Measurements from ENCODE around the gene HERC2. TPM values are rescaled to one million over a fixed set of nuclear protein-coding genes. Genes with fewer than 3 reads are reported as not detected.
"Not testable (repeated sequence)": the region's sequence is repeated elsewhere in the genome, so short reads cannot be mapped to it uniquely, and the experiment has no call there.

HERC2 gene
- total and polyA plus RNA-seq, 2 donors: 37.9 to 50.1 TPM

DNA sequence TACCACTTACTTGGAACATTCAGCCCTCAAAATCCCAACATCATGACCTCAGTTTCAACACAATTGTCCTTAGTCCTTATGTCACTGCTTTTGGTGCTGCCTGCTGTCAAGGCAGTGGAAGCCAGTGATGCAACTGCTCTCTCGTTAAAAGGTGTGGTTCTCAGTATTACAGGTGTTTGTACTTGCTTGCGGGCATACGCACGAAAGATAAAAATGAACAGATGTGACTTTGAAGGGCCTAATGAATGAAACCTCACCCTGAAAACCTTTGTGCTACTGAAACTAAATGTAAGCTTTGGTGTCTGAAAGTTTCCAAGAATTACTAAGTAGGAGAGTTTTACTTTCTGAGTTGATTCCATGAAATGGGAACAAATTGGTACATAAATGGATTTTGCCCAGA, 25.2 kb downstream of the HERC2 start:
- not testable (repeated sequence) for DNase-seq (ENCODE audit: extremely low spot score); H3K36me3 ChIP-seq (ENCODE audit: insufficient read depth); H3K4me3 ChIP-seq (ENCODE audit: low read depth, low read length); H3K27ac ChIP-seq (ENCODE audit: low read depth); H3K4me1 ChIP-seq (ENCODE audit: insufficient read depth)
- WGBS: 92% methylated on average over 4 of the region's 4 CpGs

DNA sequence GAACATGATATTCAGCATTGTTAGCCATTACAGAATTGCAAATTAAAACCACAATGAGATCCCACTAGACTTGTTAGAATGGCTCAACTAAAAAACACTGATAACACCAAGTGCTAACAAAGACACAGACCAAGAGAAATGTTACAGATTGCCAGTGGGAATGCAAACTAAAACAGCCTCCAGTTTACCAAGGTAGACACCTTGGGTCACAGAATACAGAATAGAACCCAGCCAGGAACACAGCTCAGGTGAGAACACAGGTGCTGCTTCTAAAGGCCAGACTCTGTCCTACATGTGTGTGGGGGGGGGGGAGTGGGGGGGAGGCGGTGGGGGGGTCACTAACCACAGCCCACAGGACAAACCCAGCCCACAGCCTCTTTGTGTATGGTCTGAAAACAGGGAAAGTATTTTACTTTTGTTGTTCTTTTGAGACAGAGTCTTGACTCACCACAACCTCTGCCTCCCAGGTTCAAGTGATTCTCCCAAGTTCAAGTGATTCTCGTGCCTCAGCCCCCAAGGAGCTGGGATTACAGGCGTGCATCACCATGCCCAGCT, 26.9 kb downstream of the HERC2 start:
- H3K4me3 ChIP-seq (ENCODE audit: low read depth, low read length); DNase-seq (ENCODE audit: extremely low spot score); H3K27ac ChIP-seq (ENCODE audit: low read depth); H3K4me1 ChIP-seq (ENCODE audit: insufficient read depth); H3K36me3 ChIP-seq (ENCODE audit: insufficient read depth): not testable (repeated sequence)
- 81% methylated on average over 3 of the region's 3 CpGs for WGBS

DNA sequence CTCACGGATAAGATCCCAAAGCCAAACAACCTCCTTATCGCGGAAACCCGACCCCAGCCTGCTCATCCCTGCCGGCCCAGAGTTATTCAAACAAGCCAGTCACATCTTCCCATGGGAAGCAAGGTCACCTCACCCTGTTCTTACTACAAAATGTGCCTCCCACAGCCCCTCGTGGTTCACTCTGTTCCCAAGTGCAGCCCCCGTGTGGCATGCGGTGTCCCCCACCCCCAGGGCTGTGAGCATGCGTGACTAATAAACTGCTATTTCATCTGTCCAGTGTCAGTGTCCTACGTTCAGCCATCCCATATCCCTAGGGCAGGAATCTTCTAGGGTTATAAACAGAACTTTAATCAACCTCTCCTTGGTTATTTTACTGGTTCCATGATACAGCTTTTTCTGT, 27.4 kb downstream of the HERC2 start:
- H3K36me3 ChIP-seq (ENCODE audit: insufficient read depth); DNase-seq (ENCODE audit: extremely low spot score); H3K4me3 ChIP-seq (ENCODE audit: low read depth, low read length); H3K4me1 ChIP-seq (ENCODE audit: insufficient read depth); H3K27ac ChIP-seq (ENCODE audit: low read depth): not testable (repeated sequence)
- WGBS: 59% methylated on average over 9 of the region's 10 CpGs

DNA sequence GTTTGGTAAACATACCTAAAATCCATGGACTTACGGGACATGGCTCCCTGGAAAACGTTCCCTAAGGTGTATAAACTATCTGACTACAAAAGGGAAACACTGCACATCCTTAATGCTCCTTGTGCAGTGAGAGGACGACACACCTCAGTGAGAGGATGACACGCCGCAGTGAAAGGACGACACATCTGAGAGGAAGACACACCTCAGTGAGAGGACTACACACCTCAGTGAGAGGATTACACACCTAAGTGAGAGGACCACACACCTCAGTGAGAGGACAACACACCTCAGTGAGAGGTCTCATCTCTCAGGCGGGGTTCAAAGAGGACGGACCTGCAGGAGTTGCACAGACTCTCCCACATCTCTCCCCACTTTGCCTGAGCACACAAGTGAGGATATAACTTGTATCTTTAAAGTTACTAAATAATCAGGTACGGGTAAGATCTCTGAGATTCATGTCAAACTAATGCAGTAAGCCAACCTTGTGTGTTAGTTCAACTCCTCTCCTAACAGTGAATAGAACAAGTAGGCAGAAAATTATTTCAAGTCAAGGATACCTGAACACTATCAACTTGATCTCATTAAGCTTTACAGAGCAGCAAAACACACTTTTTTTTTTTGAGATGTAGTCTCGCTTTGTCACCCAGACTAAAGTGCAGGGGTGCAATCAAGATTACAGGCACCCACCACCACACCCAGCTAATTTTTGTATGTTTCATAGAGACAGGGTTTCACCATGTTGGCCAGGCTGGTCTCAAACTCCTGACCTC, 32.1 kb downstream of the HERC2 start:
- Histone ChIP-seq H3K4me1 (ENCODE audit: insufficient read depth) (no peaks in the 10 kb centered on the region), H3K4me3 (ENCODE audit: low read depth, low read length) (no peak overlapping the region), H3K27ac (ENCODE audit: low read depth) (no peak overlapping the region), H3K36me3 (ENCODE audit: insufficient read depth) (no peaks in the 10 kb centered on the region)
- WGBS: 95% methylated on average over 10 of the region's 10 CpGs
- no peak for DNase-seq (ENCODE audit: extremely low spot score)

- DNase-seq (ENCODE audit: extremely low spot score); H3K4me1 ChIP-seq (ENCODE audit: insufficient read depth); H3K4me3 ChIP-seq (ENCODE audit: low read depth, low read length); H3K36me3 ChIP-seq (ENCODE audit: insufficient read depth); H3K27ac ChIP-seq (ENCODE audit: low read depth): not testable (repeated sequence)
- 85% methylated on average over 7 of the region's 7 CpGs for WGBS
These were observed 32.9 kb downstream of the HERC2 start for GRCh38 chr15:28288830-28289693.

DNA sequence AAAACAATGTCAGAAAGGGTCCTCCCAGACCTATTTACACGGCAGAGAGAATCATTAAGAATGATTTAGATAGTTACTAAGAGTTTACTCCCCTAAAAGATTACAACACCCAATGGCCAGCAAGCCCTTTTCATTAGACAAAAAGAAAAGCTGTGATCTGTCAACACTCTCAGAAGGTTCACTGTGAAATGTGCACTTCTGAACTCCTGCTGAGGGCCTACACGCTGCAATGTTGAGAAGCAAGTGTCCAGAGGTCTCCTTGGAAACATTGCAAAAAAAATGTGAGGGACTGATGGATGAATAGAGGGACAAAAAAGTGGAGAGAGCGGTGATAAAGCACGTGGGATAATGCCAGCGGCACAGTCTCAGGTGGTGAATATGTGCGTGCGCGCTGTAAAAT, 35.3 kb downstream of the HERC2 start:
- H3K4me3 ChIP-seq (ENCODE audit: low read depth, low read length); DNase-seq (ENCODE audit: extremely low spot score); H3K36me3 ChIP-seq (ENCODE audit: insufficient read depth); H3K4me1 ChIP-seq (ENCODE audit: insufficient read depth); H3K27ac ChIP-seq (ENCODE audit: low read depth): not testable (repeated sequence)
- whole genome bisulfite sequencing: 73% methylated on average over 8 of the region's 8 CpGs

- no peak for DNase-seq (ENCODE audit: extremely low spot score)
- Histone ChIP-seq H3K36me3 (ENCODE audit: insufficient read depth) (no peaks in the 10 kb centered on the region), H3K27ac (ENCODE audit: low read depth) (no peak overlapping the region), H3K4me1 (ENCODE audit: insufficient read depth) (no peaks in the 10 kb centered on the region), H3K4me3 (ENCODE audit: low read depth, low read length) (no peak overlapping the region)
- WGBS: 94% methylated on average over 3 of the region's 3 CpGs
These were observed 35.9 kb downstream of the HERC2 start for GRCh38 chr15:28286031-28286430.

DNA sequence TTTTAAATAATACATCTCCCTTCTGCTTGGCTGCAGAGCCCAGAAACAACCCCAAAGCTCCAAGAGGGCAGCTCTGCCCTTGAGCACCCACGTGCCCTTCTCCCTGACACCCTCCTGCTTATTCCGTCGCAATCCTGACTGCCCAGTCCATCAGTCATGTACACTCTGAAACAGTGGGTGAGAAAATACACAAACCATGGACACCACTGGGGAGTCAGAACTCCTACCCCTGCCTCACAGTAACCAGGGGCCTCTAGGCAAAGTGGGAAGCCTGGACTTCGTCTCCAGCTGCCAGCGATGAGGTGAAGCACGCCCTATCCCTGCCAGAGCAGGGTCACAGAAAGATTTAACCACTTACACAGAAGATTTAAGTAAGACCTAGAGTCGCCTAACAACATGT, 40.1 kb downstream of the HERC2 start:
- Histone ChIP-seq H3K4me3 (ENCODE audit: low read depth, low read length) (no peak overlapping the region), H3K36me3 (ENCODE audit: insufficient read depth) (no peaks in the 10 kb centered on the region), H3K27ac (ENCODE audit: low read depth) (no peak overlapping the region), H3K4me1 (ENCODE audit: insufficient read depth) (no peaks in the 10 kb centered on the region)
- WGBS: 90% methylated on average over 7 of the region's 7 CpGs
- DNase-seq (ENCODE audit: extremely low spot score): no peak

DNA sequence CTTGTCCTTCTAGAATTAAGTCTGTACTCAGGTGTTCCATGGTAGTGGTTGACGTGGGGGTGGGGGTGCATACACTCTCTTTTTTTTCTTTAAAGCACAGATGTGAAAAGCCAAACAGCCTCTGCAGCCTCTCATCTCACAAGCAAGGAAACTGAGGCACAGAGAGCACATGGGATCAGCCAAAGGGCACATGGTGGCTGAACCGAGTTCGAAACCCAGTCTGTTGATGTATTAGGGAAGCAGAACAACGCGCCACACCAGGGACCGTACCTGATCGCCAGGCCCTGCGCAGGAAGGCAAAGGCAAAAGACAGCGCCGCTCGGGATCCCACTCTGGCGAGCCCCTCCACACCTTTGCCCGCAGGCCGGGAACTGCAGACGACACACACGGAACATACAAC, 47.3 kb downstream of the HERC2 start:
- DNase-seq (ENCODE audit: extremely low spot score): no peak
- peaks cover 1% of the 10 kb centered on the region for H3K36me3 ChIP-seq (ENCODE audit: insufficient read depth)
- H3K4me3 ChIP-seq (ENCODE audit: low read depth, low read length): no peak overlapping the region
- H3K27ac ChIP-seq (ENCODE audit: low read depth): no peak overlapping the region
- no peaks in the 10 kb centered on the region for H3K4me1 ChIP-seq (ENCODE audit: insufficient read depth)
- 97% methylated on average over 16 of the region's 16 CpGs for WGBS

DNA sequence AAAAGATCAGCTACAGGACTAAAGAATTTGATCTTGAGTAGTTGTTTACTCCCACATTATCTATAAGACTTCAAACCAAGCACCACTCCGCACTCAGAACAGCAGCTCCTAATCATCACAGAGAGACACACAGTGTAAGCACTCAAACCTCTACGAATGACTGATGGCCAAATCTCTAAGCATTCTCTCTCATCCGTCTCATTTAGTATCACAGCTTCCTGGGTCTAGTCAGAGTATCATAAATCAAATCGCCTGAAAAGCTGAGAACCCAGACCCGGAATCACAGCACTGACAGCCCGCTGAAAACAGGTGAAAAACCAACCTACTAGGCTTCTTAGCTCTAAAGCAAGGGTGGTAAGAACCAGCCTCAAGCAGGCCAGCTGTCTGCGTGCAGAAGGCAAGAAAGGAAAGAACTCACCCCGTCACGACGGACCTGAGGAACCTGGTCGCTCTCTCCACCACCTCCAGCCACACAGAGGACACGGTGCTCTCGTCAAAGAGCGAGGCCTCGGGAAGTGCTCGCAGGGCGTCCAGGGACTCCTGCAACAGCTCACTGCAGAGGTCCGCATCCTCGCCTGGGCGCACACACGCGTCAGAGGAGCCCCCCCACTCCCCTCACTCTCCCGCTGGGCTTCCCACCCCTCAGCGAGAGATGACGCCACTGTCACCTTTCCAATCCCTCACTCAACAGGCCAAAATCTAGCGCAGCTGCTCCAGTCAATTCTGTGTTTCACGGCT, 47.9 kb downstream of the HERC2 start:
- 87% methylated on average over 27 of the region's 27 CpGs for WGBS
- DNase-seq (ENCODE audit: extremely low spot score): no peak
- Histone ChIP-seq H3K27ac (ENCODE audit: low read depth) (no peak overlapping the region), H3K36me3 (ENCODE audit: insufficient read depth) (peaks cover 1% of the 10 kb centered on the region), H3K4me3 (ENCODE audit: low read depth, low read length) (no peak overlapping the region), H3K4me1 (ENCODE audit: insufficient read depth) (no peaks in the 10 kb centered on the region)

DNA sequence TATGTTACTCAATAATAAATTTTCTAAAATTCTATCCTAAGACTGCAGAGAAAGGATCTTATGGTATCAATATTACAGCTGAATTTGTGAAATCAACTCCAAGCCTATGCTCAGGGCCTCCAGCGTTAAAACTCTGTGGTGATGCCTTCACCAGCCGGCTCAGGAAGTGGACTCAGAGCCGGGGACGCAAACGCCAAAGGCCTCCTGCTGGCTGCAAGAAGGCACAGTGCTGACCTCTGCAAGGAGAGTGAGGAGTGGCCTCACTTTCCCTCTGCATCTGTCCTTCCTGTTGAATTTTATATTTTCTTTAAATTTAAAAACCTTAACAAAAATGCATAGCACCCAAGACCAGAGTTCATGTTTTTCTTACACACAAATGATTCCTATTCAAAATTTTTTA, 48.5 kb downstream of the HERC2 start:
- Histone ChIP-seq H3K27ac (ENCODE audit: low read depth) (no peak overlapping the region), H3K4me3 (ENCODE audit: low read depth, low read length) (no peak overlapping the region), H3K36me3 (ENCODE audit: insufficient read depth) (peaks cover 1% of the 10 kb centered on the region), H3K4me1 (ENCODE audit: insufficient read depth) (no peaks in the 10 kb centered on the region)
- 38% methylated on average over 5 of the region's 5 CpGs for WGBS
- DNase-seq (ENCODE audit: extremely low spot score): no peak

DNA sequence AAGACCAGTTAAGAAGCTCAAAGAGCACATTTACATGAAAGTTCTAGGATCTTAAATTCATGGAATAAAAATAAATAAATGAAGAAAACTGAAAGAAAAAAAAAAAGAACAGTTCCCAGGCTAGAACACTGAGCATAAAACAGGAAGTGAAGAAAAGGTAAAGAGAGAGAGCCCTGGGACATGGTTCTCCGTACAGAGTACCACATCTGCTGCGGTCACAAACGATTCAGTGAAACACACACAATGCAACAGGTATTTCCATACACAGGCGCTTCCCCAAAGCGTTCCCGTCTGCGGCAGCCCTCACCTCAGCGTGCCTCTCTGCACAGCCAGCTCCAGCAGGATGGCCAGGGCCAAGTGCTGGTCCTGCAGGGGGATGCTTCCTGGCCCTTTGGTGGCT, 49.4 kb downstream of the HERC2 start:
- peaks cover 1% of the 10 kb centered on the region for H3K36me3 ChIP-seq (ENCODE audit: insufficient read depth)
- H3K27ac ChIP-seq (ENCODE audit: low read depth): no peak overlapping the region
- no peak overlapping the region for H3K4me3 ChIP-seq (ENCODE audit: low read depth, low read length)
- no peaks in the 10 kb centered on the region for H3K4me1 ChIP-seq (ENCODE audit: insufficient read depth)
- 96% methylated on average over 8 of the region's 8 CpGs for WGBS
- DNase-seq (ENCODE audit: extremely low spot score): no peak

DNA sequence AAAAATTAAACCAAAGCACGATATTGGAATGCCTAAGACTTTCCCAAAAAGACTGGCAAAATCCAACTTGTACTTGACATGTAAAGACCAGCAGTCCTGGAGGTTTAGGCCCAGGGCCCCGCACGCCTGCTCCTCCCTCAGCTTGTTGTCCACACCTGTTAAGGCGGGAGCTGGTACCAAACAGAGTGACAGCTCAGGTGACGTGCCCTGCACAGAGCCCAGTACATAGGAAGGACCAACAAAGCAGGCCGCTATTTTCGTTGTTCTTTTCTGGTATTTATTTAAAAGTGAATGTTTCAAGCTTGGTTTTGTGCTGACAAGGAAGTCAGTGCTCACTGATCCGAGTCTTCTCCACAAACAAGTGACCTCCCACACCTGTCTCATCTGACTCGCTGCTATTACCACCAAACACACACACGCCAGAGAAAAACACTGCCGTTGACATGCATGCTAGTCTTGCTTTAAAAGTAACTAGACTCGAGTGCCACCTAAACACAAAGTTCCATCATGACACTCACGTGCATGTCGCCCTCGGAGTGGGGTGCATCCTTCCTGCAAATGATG, 50.2 kb downstream of the HERC2 start:
- H3K27ac ChIP-seq (ENCODE audit: low read depth): no peak overlapping the region
- DNase-seq (ENCODE audit: extremely low spot score): no peak
- H3K36me3 ChIP-seq (ENCODE audit: insufficient read depth): peaks cover 1% of the 10 kb centered on the region
- 97% methylated on average over 15 of the region's 15 CpGs for WGBS
- H3K4me3 ChIP-seq (ENCODE audit: low read depth, low read length): no peak overlapping the region
- no peaks in the 10 kb centered on the region for H3K4me1 ChIP-seq (ENCODE audit: insufficient read depth)
